T-helper 2 cell treated with Interferon-gamma antibody and Interleukin-4, amounts not matched to agents 100 ng/mL and 5 ng/mL, for 36 hours (primary cell): ENCODE results near the gene HOXC5. TPM values are rescaled to one million over a fixed set of nuclear protein-coding genes. Genes with fewer than 3 reads are reported as not detected.
"Not testable (repeated sequence)": the region's sequence is repeated elsewhere in the genome, so short reads cannot be mapped to it uniquely, and the experiment has no call there.

Experiments
- intact Hi-C: fragments of 100-400 bp; cut with micrococcal nuclease; formaldehyde crosslinking; loops from one replicate; pipeline ENCODE4 v1.15.1; 2023
- total RNA-seq: library from RNA; stranded (reverse); gene quantifications from 2 replicates; pipeline ENCODE4 v1.2.3, GENCODE V29; 2022

HOXC5 gene
- total RNA-seq, 1 donor from 2014 or later, result not detected

DNA sequence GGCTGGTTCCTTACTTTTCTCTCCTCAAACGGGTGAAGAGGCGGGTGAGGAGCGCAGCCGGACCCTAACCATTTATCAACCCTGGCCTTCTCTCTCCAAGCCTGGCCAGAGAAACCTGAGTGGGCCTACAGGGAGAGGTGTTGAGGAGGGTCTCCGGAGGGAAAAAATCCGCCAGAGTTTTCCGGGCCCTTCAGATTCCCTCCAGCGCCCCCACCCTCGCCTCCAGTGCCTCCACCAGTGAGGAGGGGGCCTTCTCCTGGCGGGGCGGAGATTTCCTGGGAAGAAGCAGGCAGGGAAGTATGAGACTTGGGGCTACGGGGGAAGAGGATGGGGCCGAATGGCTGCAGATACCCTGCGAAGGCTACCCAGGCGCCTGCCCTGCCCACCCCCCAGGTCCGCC, 1.4 kb upstream of the HOXC5 start:
- intact Hi-C loops, result loop anchor here (5.0 kb wide), 2 partner anchors 34 to 49 kb away; no protein-coding TSS in a partner anchor

DNA sequence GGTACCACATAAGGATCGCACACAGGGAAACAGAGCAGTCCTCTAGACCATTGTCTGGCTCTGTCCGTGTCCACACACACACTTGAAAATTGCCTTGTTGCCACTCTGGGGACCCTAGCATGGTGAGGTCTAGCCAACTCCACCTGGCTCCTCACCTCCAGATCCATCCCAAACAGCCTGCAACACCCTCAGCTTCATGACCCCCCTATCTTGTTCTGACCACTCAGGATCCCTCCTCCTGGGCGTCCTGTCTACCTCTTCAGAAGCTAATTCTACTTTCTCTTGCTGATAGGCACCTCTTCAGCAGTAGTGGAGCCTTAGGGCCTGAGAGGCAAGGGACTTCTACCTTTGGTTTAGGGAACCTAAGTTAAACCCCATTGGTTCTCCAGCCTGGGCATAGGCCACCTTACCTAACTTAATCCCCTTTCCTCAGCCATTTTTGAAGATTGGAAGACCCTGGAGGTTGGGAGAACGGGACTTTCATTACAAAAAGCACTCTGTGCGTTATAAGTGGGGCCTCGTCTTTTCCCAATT, 697 bp upstream of the HOXC5 start:
- intact Hi-C loops, result loop anchor here (1.0 to 5.0 kb wide), 4 partner anchors 15 to 159 kb away; no protein-coding TSS in a partner anchor

DNA sequence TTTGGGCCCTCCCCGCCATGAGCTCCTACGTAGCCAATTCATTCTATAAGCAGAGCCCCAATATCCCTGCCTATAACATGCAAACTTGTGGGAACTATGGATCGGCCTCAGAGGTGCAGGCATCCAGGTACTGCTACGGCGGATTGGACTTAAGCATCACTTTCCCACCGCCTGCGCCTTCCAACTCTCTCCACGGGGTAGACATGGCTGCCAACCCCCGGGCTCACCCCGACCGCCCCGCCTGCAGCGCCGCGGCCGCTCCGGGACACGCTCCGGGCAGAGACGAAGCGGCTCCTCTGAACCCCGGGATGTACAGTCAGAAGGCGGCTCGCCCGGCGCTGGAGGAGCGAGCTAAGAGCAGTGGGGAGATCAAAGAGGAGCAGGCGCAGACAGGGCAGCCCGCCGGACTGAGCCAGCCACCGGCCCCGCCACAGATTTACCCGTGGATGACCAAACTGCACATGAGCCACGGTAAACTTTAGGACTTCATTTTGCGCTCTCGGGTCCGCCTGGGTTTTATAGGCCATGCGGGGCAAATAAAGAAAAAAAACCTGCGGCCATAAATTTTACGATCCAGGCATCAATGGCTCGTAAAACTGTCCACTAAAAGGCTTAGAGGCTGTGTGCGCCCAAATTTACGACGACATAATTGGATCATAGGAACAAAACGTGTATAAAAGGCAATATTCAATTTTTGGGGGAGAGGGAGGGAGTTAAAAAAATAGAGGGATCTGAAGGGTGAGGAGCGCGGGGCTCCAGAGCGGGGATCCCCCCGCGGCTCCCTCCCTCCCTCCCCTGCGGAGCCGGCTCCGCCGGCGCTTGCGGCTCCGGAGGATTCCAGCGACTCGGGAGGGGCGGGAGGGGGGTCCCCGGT, 493 bp downstream of the HOXC5 start:
- intact Hi-C loops, result loop anchor here (2.0 to 5.0 kb wide), 3 partner anchors 17 to 51 kb away; no protein-coding TSS in a partner anchor

DNA sequence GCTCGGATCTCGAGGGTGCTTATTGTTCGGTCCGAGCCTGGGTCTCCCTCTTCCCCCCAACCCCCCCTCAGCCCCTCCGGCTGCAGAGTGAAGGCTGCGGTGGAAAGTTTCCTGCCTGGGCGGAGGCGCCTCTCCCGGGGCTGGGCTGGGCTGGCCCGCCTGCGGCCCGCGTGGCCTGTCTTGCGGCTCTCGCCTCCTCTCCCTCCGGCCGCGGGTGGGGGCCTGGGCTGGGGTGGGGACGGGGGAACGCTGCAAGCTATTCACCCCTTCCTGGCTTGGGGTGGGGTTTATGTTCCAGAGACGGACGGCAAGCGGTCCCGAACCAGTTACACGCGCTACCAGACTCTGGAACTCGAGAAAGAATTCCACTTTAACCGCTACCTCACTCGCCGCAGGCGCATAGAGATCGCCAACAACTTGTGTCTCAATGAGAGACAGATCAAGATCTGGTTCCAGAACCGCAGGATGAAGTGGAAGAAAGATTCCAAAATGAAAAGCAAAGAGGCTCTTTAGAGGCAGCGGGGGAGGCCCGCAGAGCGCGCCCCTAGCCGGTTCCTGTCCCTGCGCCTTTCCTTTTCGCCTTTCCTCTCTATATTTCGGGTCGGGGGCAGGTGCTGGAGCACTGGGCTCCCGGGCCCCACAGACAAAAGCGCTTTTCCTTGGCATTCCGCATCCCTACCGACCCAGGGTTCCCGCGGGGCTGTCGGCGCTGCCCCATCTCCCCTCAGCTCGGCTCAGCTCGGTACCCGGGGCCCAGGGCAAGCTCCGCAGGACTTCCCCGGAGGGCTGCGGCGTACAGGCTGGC, 1.3 kb downstream of the HOXC5 start:
- intact Hi-C loops, result loop anchor here (2.0 to 5.0 kb wide), 3 partner anchors 17 to 52 kb away; no protein-coding TSS in a partner anchor

DNA sequence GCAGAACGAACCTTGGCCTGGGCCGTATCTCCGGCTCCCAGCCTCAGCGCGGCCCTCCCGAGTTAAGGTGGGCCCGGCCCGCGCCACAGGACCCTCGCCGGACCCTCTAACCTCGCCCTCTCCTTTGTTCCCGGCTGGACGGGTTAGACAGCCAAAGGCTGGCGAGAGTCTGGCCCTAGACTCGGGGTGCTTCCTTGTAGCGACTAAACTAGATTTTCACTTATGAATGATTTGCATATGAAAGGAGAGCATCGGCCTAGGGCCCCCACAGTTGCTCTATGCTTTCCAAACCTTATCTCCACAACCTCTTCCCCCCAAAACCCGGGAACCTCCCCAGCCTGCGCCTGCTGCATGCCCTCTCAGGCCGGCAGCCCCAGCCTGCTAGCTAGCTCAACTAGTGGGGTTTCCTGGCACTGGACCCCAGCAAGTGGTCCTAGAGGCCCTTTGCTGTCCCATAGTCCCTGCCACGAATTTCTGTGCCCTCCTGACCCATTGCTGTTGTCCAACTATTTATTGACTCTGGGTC, 2.0 kb downstream of the HOXC5 start:
- intact Hi-C loops, result loop anchor here (5.0 kb wide), 2 partner anchors 38 to 53 kb away; no protein-coding TSS in a partner anchor

DNA sequence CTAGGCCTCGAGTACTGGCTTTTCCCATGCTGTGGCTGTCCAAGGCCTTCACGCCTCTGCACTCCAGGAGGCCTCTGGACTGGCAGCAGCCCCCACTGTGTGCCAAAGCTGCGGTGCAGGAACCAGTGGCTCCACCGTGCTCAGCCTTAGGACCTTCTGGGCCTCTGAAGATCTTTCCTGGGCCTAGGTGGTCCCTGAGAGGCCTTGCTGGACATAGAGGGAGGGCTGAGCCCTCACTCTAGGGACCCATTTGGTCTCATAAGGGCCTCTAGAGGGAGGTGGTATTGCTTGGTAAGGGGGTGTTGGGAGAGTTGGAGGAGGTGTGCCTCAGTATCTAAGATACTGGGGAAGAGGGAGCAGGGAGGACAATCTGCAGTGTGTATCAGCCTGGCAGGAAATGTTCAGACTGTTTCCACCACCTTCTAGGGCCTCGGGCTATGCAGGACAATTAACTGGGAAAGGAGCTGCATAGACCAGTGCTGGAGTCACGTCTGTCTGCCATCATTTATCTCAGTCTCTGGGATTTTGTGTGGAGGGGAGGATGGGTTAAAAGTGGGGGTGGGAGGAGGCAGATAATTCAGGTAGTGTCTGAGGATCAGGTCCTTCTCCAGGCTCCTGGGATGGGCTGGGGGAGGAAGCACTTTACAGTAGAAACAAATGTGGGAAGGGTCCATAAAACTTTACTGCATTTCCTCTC, 2.9 kb downstream of the HOXC5 start:
- intact Hi-C loops, result no loop called here

DNA sequence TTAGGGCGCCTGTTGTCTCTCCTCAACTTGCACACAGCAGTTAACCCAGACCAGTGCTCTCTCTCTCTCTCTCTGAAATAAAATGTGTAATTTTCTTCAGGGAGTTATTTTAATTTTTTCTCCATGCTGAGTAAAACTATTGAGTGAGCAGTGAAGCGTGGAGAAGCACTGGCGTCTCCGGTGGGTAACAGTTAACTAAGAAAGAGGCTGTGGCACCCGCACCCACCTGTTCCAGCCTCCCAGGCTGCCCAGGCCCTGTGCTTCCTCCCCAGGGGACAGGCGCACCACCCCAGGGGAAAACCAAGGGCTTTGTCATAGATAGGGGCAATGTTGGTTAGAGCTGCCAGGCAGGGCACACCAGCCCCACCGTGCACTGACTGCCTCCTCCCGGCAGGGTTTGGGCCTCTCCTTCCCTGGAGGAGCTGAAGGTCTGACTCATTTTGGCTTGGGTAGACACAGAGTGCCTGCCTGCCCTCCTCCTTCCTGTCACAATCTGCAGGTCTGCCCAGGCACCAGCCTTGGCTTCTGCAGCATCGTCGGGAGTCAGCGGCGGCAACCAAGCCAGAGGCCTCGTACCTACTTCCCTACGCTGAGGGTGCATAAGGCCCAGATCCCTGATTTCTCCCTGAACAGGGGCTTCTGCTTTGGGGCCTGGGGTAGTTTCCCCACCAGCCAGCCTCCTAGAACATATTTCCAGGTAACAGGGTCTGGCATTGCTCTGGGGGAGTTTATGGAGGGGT, 3.9 kb downstream of the HOXC5 start:
- intact Hi-C loops, result no loop called here

DNA sequence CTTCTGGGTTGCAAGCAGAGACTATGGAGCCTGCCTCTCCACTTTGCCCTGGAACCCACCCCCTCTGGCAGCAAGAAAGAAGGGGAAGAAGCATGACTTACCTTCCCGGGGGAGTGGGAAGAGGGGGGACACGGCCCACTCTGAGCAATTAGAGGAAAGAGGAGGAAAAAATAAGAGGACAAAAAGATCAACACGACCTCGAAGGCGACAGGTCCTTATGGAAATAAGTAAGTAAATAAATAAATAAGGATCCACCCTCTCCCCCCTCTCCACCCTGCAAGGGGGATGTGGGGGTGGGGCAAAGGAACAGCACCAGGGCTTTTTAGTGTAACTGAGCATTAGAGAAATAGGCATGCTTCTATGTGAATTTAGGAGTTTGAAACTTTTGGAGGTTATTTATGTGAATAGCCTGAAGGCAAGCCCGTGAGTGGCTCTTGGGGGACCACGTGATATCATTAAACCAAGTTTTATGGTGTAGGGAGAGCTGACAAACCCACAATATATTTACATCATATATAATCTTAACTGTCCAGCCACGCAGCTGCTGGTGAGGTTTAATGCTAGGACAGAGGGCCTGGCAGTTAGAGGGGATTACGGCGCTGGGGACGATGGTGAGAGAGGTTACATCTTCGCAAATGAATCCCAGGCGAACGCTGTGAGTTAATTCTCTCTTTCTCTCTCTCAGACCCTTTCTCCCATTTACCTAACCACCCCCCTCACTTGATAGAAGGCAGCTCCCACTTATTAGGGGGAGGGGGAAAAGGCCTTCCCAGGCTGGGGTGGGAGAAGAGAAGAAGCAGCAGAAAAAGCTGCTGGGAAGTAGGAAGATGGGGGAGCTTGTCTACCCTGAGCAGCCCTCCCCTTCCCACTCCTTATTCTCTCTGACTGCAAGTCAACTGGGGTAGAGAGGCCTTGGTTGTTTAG, 4.8 kb downstream of the HOXC5 start:
- intact Hi-C loops, result no loop called here

DNA sequence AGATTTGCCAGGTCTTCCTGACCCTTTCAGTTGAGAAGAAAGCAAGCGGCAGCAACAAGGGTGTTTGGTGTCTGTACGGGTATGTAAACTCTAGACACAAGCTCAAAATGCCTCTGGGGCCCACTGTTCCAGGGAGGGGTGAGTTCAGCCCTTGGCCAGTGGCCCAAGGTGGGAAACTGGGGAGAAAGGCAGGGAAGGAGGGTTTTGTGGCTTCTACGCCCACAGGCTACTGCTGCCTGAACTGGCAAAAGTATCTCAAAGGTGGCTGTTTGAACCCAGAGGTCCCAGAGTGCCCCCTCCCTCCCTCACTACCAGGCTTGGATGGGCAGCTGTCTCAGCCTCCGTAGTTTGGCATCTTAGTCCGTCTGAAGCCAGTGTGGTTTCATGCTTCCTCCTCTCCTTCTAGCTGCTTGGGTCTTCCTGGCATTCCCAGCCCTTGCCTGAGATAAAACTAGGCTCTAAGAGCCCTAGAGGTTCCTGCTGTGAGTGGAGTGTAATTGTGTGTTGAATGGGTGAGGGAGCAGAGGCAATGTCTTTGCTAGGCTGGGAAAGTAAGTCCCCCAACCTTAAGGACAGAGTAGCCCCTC, 5.5 kb downstream of the HOXC5 start:
- intact Hi-C loops, result no loop called here

DNA sequence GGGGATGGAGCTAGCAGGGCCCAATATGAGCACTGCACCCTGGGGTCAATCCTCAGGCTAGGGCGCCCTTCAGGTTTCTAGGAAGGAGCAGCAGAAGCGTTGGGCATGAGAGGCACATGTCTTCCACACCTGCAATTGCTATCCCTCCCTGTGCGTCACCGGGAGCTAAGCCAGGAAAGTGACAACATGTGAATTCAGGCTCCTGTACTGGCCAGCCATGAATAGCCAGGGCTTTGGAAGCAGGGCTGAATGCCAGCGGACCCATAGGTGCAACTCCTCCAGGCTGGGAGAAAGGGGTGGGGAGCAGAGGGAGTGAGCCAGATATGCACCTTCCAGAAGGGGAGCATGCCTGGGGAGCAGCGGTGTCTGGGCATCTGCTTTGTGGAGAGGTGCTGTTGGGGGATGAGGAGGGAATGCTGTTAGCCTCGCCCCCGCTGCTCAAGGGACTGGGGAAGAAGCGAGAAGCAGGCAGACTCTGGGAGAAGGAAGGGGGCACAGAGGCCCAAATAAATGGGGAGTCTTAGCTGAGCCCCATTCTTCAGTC, 6.1 kb downstream of the HOXC5 start:
- intact Hi-C loops, result no loop called here

DNA sequence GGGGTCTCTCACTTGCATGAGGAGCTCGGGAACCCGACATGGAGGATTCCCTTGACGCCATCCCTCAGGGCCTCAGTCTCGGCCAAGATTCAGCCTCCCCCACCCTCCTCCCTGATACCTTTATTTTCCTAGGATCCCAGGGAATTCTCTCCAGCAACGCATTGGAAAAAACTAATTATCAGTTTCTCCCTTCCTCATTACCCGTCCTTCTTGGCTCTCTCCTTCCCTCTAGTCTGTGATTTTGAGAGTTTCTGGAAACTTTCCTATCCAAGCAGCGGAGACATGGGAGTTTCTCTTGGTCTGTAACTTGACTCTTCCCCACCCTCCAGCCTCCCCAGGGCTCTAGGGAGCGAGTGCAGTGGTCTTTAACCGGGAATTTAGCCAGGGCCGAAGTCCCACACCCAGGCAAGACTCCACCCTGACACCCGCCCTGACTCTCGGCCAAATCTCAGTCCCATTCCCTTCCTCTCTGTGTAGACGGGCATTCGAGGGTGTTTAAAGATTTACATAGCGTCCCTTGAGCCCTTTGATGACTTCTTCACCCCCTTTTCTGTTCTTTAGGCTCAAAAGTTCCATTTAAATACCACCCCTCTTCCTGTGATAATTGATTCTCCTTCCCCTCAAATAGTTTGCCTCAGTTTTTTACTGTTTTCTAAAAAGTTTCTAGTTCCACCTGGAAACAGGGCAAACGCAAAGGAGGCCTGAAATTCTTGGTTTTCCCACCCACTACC, 6.7 kb downstream of the HOXC5 start:
- intact Hi-C loops, result no loop called here

DNA sequence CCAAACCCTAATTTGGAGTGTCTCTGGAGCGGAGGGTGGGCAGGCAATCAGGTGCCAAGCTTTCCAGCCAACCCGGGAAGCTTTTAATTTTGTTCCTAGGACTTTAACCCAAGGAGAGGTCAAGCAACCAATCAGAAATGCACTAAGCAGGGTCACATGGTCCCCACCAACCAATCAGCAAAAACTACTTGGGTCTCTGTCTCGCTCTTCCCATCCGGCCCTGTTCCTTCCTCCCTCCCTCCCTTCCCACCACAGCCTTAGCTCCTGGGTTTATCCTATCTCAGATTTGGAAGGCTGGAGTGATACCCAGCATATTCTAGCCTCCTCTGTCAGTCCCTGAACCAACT, 7.3 kb downstream of the HOXC5 start:
- intact Hi-C loops, result no loop called here

DNA sequence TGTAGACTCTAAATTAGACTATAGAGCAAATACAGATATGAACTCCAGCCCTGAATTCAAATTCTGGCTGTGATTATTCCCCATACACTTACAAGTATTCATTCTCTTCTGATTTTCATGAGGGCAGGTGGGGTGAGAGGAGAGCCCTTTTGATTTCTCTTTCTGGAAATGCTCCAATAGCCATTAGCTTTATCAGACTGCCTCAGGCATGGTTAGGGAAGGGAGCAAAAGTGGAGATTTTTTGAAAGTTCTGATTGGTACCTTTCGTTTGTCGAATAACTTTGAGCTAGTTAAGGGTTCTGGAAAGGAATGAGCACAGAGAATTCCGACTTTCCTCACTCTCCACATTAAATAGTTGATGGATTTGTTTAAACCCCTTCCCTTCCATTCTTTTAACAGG, 7.8 kb downstream of the HOXC5 start:
- intact Hi-C loops, result no loop called here

DNA sequence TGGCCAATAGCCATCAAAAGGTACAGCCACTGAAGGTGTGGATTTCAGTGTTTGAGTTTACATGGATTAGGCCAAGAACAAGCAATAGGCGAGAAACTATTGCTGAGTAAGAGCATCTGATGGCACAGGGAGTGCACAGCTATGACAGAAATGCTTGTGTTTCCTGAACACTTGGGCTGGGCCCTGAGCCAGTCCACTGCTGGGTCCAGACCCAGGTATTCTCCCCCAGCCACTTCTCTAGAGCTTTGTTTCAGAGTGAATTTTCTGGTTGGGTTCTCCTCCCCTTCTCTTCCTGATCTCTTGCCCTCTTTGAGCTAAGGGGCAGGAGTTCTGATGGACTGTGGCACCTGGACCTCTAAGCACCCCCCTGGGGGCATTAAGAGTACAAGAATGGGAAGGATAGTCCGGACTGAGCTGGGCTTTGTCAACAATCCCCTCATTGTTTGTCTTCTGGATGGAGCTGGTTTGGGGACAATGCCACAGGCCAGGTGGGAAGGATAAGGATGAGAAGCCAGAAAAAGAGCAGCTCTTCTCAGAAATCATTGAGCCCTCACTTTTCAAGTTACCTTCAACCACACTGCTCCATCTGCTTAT, 8.3 kb downstream of the HOXC5 start:
- intact Hi-C loops, result no loop called here

DNA sequence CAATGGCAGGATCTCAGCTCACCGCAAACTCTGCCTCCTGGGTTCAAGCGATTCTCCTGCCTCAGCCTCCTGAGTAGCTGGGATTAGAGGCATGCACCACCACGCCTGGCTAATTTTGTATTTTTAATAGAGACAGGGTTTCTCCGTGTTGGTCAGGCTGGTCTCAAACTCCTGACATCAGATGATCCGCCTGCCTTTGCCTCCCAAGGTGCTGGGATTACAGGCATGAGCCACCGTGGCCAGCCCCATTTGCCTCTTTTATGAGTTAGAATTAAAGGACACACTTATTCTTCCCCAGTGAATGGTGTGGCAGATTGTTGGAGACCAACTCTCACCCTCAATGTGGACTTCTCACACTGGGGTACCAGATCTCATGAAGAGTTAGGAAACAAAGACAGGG, 9.2 kb downstream of the HOXC5 start:
- intact Hi-C loops, result not testable (repeated sequence)

DNA sequence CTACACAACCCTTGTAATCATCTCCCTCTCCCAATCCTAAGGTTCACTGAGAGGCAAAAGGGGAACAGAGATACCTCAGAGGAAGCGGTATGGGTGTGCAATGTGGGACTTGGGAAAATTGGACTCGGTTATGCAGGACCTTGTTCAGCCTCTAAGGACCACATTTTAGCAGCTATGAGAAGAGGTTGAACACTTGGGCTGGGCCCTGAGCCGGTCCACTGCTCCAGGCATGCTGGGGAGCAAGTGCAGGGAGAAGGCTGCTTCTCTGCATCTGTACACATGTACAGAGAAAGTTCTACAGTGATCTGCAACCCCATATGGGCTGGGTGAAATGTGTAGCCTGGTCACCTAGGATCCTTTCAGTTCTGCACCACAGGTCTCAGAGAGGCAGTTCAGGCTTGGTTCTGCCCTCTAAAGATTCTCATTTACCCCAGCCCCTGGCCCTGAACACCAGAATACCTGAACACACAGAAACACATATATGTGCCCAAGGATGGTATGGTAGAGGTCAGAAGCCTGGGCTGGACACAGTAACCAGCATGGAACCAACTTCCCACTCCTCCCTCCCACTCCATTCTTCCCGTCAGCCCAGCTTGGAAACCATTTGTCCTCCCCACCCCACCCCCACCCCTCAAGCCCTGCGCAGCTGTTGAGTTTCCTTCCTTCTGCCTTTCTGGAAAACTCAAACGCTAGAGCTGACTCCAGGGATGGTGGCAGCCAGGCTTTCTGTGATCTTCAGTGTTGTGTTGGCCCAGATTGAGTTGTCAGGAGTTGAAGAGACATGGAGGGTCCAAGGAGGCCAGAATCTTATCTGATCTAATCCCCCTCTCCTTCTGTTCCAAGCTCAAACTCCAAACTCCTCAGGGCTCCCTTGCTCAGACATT, 10.4 kb downstream of the HOXC5 start:
- intact Hi-C loops, result no loop called here
